ENCODE results near the gene RND2.

The RND2 gene

GRCh38 chr17:43006639-43007551 is 18.1 kb upstream of the RND2 start, which contains the start of gene IFI35:
TSS of gene IFI35 (plus strand) at chr17:43006784. CDS start at chr17:43006948, 164 bp downstream.
- DNase-seq (ENCODE audit: low read depth) = peak; percentile 69

- no peak for DNase-seq (ENCODE audit: low read depth)
Measured at GRCh38 chr17:43010667-43011308, 14.2 kb upstream of the RND2 start.

DNA sequence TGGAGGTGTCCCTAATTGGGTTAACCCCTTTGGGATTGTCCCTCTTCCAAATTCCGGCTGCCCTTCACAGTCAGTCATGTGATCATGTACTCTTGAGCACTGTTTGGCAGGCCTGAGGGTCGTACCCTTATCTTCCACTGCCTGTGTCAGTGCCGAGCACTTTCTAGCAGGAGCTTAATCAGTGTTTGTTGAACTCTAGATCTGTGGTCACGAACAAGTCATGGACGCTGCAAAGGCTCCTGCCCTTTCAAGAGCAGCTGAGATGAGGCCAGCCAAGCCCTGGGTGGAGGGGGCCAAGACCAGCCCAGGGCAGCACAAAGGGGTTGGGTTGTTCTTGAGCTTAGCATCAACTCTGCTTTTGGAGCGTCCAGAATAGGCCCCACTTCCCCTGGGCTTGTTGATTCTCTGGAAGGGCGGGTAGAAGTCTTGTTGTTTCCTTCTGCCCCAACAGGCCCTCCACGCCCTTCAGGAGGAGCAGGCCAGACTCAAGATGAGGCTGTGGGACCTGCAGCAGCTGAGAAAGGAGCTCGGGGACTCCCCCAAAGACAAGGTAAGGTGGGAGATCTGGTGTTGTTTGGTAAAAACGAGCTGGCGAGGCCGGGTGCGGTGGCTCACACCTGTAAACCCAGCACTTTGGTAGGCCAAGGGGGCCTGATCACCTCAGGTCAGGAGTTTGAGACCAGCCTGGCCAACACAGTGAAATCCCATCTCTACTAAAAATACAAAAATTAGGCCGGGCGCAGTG is 13.1 kb upstream of the RND2 start:
- DNase-seq (ENCODE audit: low read depth) = no peak

GRCh38 chr17:43013296-43013695 is 11.7 kb upstream of the RND2 start:
- DNase-seq (ENCODE audit: low read depth) = no peak

- no peak for DNase-seq (ENCODE audit: low read depth)
Measured at GRCh38 chr17:43014020-43014648, 10.9 kb upstream of the RND2 start.

DNA sequence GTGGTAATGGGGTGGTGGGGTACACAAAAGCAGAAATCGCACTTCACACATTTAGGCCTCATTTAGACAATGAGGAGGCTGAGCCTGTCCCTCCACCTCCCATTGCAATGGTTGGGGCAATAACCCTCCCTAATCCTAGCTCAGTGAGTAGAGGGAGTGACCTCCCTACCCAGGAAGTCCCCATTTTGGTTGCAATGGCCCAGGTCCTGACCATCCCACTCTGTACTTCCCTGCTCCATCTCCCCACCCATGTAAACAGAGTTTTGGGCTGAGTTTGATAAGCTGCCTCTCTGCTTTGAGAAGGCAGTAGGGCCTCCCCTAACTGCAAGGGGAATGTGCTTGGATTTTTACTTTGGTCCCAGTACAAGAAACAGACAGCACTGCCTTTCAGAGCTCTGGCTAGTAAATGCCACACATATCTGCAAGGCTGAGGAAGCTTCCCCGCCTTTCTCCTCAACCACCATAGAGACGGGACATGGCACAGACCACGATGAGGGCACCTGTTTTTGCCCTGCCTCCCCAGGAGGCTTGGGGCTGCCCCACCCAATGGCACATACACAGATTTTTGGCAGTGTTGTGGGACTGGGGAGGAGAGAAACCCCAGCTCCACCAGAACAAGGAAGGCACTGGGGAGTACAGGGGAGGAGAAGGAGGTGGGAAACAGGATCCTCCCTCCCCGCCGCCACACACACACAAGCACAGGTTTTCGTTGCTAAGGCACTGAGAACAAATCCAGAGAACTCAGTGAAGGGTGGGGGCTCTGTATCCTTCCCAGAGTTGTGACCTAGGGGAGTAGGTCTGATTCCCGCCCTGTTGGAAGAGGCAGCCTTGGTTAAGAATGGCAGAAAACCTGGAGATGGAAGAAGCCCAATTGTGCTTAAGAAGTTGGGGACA is 10.1 kb upstream of the RND2 start:
- DNase-seq (ENCODE audit: low read depth) = no peak

DNA sequence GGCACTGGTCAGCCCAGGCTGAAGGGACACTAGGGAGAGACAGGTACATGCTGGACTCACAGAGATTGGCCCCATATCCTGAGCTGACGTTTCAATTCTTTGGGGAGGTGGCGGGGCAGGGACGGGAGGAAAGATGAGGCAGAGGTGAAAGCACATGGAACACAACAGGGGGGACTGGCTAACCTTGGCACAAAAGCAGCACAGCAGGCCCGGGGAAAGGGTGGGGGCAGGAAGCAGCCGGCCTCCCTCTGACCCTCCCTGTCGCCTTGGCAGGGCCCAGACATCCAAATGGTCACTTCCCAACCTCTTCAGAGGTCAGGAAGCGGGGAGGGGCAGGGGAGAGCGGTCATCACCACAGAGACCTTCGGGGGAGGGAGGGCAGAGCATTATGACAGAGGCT is 9.5 kb upstream of the RND2 start:
- no peak for DNase-seq (ENCODE audit: low read depth)

DNA sequence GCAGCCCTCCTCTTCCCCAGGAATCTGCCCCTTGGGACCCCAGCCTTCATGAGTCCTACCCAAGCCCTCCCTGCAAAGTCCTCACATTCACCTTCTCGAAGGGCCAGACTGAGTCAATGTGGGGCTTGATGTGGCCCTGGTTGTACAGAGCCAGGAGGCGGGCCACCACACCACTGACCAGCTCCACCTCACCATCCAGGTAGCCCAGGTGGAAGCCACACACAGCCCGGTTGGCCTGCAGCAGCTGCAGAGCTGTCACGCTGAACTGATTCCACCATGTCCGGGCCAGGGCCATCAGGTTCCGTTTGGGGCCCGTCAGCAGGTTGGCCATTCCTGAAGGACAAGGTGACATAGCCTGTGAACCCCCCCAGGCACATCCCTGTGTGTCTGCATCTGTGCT is 8.8 kb upstream of the RND2 start:
- no peak for DNase-seq (ENCODE audit: low read depth)

GRCh38 chr17:43018008-43018853 is 6.8 kb upstream of the RND2 start:
- DNase-seq (ENCODE audit: low read depth) = no peak

GRCh38 chr17:43018932-43019331 is 6.1 kb upstream of the RND2 start:
- DNase-seq (ENCODE audit: low read depth) = no peak

- no peak for DNase-seq (ENCODE audit: low read depth)
Measured at GRCh38 chr17:43019418-43019817, 5.6 kb upstream of the RND2 start.

DNA sequence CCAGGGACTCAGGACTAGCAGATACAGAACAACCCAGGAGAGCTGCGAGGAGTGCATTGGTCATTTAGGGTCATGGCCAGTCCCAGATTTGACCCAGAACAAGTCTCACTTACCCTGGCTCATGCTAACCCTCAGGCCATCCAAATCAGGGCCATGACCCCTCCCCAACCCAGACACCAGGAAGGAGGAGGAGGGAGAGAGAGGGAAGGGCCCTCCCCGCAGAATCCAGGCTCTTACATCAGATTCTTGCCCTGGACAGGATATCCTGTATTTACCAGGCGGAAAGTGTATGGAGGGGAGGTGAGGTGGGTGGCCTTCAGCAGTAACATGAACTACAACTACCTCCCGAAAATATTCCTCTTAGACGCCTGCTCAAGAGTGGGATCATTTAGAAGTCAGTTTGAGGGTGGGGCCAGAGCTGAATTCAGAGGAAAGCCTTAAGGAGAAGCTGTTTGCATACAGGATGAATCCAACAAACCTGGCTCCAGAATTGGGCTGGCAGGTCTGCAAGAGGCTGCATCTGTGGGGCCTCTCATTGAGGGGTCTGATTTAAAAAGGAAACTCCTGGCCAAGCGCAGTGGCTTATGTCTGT is 4.9 kb upstream of the RND2 start:
- DNase-seq (ENCODE audit: low read depth) = no peak

- no peak for DNase-seq (ENCODE audit: low read depth)
Measured at GRCh38 chr17:43020789-43021740, 4.0 kb upstream of the RND2 start.

GRCh38 chr17:43021741-43022512 is 3.1 kb upstream of the RND2 start, which contains the start of gene VAT1:
TSS of gene VAT1 (minus strand) at chr17:43022385. CDS start at chr17:43022322, 63 bp downstream.
- no peak for DNase-seq (ENCODE audit: low read depth)

DNA sequence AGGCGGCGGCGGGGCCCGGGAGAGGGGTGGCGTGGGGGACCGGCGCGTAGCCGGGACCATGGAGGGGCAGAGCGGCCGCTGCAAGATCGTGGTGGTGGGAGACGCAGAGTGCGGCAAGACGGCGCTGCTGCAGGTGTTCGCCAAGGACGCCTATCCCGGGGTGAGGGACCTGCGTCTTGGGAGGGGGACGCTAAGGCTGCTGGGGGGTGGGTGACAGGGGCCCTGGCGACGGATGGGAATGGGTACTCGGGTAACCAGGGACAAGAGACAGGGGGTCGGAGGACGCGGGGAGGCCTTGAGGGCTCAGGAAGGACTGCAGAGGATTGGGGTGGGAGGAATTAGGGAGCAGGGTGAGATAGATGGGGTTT is 243 bp downstream of the RND2 start:
- DNase-seq (ENCODE audit: low read depth) = no peak

- no peak for DNase-seq (ENCODE audit: low read depth)
Measured at GRCh38 chr17:43025766-43026537, 921 bp downstream of the RND2 start.

DNA sequence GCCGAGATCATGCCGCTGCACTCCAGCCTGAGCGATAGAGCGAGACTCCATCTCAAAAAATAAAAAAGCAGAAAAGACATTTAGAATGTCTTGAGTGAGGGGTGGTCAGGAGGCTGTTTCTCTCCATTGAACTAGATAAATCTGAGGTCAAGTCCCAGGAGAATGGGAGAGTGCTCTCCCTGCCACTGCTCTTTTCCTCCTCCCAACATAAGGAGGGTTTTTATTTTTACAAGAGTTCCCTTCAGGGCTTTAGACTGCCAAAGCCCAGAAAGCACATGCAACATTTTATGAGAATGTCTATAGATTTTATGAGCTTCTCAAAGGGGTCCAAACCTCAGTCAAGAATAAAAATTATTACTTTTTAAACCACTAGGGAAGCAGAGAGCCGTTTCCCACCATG is 1.6 kb downstream of the RND2 start:
- no peak for DNase-seq (ENCODE audit: low read depth)
